PC-9 (cell line): ENCODE results near the gene CROT.

Source experiments
- CTCF ChIP-seq: fragments of 200-600 bp; sonication (generic); conservative IDR thresholded peaks from 2 replicates; pipeline ENCODE4 v1.6.1; 2017; ENCODE audit warnings: mixed run types, antibody characterized with exemption, mild to moderate bottlenecking, moderate library complexity
- EZH2 ChIP-seq: fragments of 200-600 bp; sonication (generic); IDR thresholded peaks from 2 replicates; pipeline ENCODE4 v1.8.0; 2017; ENCODE audit warnings: antibody characterized with exemption, low read depth

- TF ChIP-seq CTCF, result no peak
- no peak for TF ChIP-seq EZH2
Measured at GRCh38 chr7:87426160-87426559, 80.7 kb downstream of the CROT start.
